ENCODE data around the gene EMC6.

GRCh38 chr17:3712811-3713463 lies 44.3 kb downstream of the EMC6 start:
- no peak for TF ChIP-seq EZH2 (IDR thresholded peaks at IDR 0.05; ENCODE audit: borderline replicate concordance, low read length)
- TF ChIP-seq, protein P1, sequence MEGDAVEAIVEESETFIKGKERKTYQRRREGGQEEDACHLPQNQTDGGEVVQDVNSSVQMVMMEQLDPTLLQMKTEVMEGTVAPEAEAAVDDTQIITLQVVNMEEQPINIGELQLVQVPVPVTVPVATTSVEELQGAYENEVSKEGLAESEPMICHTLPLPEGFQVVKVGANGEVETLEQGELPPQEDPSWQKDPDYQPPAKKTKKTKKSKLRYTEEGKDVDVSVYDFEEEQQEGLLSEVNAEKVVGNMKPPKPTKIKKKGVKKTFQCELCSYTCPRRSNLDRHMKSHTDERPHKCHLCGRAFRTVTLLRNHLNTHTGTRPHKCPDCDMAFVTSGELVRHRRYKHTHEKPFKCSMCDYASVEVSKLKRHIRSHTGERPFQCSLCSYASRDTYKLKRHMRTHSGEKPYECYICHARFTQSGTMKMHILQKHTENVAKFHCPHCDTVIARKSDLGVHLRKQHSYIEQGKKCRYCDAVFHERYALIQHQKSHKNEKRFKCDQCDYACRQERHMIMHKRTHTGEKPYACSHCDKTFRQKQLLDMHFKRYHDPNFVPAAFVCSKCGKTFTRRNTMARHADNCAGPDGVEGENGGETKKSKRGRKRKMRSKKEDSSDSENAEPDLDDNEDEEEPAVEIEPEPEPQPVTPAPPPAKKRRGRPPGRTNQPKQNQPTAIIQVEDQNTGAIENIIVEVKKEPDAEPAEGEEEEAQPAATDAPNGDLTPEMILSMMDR (IDR thresholded peaks at IDR 0.05; ENCODE audit: low read length), result no peak

Measured in OCI-LY1 (cell line).